Loucy (cell line): ENCODE data around the gene COA7.

ENCODE experiments used
- EZH2phosphoT487 ChIP-seq: fragments of 200-600 bp; IDR thresholded peaks from 2 replicates; pipeline ENCODE4 v1.6.1; 2018; ENCODE audit warnings: antibody characterized with exemption, mild to moderate bottlenecking, moderate library complexity, borderline replicate concordance
- TF ChIP-seq, protein P1 (sequence below): fragments of 200-600 bp; sonication (generic); conservative IDR thresholded peaks from 2 replicates; pipeline ENCODE4 v1.5.1; 2014; ENCODE audit warnings: mild to moderate bottlenecking, antibody characterized with exemption, low read length

DNA sequence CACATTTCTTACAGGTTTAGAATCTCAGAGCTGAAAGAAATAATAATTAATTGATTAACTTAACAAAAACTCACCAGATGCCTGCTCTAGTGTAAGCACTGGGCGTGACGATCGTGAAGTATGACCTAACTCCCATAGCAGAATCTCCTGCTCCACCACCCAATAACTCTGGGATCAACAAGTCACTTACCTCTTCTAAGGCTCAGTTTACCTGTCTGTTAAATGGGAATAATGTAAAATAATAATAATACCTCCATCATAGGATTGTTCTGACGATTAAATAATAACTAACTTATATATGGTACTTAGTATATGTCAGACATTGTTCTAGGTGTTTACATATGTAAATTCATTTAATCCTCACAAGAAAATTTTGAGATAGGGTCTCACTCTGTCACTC is 24.6 kb downstream of the COA7 start:
- TF ChIP-seq, protein P1, sequence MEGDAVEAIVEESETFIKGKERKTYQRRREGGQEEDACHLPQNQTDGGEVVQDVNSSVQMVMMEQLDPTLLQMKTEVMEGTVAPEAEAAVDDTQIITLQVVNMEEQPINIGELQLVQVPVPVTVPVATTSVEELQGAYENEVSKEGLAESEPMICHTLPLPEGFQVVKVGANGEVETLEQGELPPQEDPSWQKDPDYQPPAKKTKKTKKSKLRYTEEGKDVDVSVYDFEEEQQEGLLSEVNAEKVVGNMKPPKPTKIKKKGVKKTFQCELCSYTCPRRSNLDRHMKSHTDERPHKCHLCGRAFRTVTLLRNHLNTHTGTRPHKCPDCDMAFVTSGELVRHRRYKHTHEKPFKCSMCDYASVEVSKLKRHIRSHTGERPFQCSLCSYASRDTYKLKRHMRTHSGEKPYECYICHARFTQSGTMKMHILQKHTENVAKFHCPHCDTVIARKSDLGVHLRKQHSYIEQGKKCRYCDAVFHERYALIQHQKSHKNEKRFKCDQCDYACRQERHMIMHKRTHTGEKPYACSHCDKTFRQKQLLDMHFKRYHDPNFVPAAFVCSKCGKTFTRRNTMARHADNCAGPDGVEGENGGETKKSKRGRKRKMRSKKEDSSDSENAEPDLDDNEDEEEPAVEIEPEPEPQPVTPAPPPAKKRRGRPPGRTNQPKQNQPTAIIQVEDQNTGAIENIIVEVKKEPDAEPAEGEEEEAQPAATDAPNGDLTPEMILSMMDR: no peak
- no peak for TF ChIP-seq EZH2phosphoT487
